OCI-LY7 (cell line): Measurements from ENCODE around the gene PPP1R11. TPM values are rescaled to one million over a fixed set of nuclear protein-coding genes. Genes with fewer than 3 reads are reported as not detected.

Experiments used
- BruUV-seq: library from RNA; stranded (reverse); fragments of 400-500 nt; replicated peaks from 2 replicates; lab custom pipeline; 2021; lab: Mats Ljungman, UMichigan
- CTCF ChIA-PET: fragments of 300-600 bp; sonication (Branson Sonifier 250); formaldehyde crosslinking; loops from one replicate; lab custom pipeline; 2022; ENCODE audit warnings: antibody characterized with exemption; ENCODE audit not compliant: unreplicated experiment; lab: Charles Lee
- POLR2A ChIA-PET: fragments of 300-600 bp; sonication (Branson Sonifier 250); formaldehyde crosslinking; loops from one replicate; lab custom pipeline; 2022; ENCODE audit warnings: antibody characterized with exemption; lab: Charles Lee
- DNase-seq: peaks from one replicate; pipeline ENCODE4 v3.0.0-alpha.2; 2015; ENCODE audit warnings: low spot score
- H2AFZ ChIP-seq: fragments of 200-600 bp; sonication (generic), shearing (Covaris generic); 2 replicates; pipeline ENCODE4 v1.6.1; 2014; ENCODE audit warnings: mild to moderate bottlenecking, antibody characterized with exemption, low read length, moderate library complexity
- H3K27ac ChIP-seq: fragments of 200-600 bp; sonication (generic); 2 replicates; pipeline ENCODE4 v1.5.1; 2014; ENCODE audit warnings: mixed run types, low read depth, mild to moderate bottlenecking, moderate library complexity, low read length, inconsistent platforms; ENCODE audit not compliant: poor library complexity, severe bottlenecking
- H3K36me3 ChIP-seq: fragments of 200-600 bp; sonication (generic); 2 replicates; pipeline ENCODE4 v1.6.1; 2014; ENCODE audit warnings: mild to moderate bottlenecking, antibody characterized with exemption, low read length, moderate library complexity, mixed read lengths; ENCODE audit not compliant: insufficient read depth
- H3K4me1 ChIP-seq: fragments of 200-600 bp; sonication (generic); 2 replicates; pipeline ENCODE4 v1.5.1; 2014; ENCODE audit warnings: mild to moderate bottlenecking, low read length; ENCODE audit not compliant: insufficient read depth, poor library complexity, severe bottlenecking
- H3K4me2 ChIP-seq: fragments of 200-600 bp; sonication (generic); 2 replicates; pipeline ENCODE4 v1.6.1; 2014; ENCODE audit warnings: mild to moderate bottlenecking, low read length
- H3K4me3 ChIP-seq: fragments of 200-600 bp; sonication (generic); 2 replicates; pipeline ENCODE4 v1.5.1; 2014; ENCODE audit warnings: mild to moderate bottlenecking, low read depth, low read length; ENCODE audit not compliant: poor library complexity, severe bottlenecking
- H3K79me2 ChIP-seq: fragments of 200-600 bp; sonication (generic); 2 replicates; pipeline ENCODE4 v1.6.1; 2016; ENCODE audit warnings: low read depth, mild to moderate bottlenecking, low read length, moderate library complexity, mixed read lengths; ENCODE audit not compliant: insufficient read depth
- H3K9me2 ChIP-seq: fragments of 200-600 bp; sonication (generic); 2 replicates; pipeline ENCODE4 v1.6.1; 2016; ENCODE audit warnings: mild to moderate bottlenecking, low read length, mixed read lengths; ENCODE audit not compliant: insufficient read depth
- H3K9me3 ChIP-seq: fragments of 200-600 bp; sonication (generic); 2 replicates; pipeline ENCODE4 v1.6.1; 2014; ENCODE audit warnings: mild to moderate bottlenecking, mixed run types, low read length, mixed read lengths
- H4K20me1 ChIP-seq: fragments of 200-600 bp; sonication (generic); 2 replicates; pipeline ENCODE4 v1.6.1; 2014; ENCODE audit warnings: mild to moderate bottlenecking, antibody characterized with exemption, low read length, moderate library complexity, mixed read lengths; ENCODE audit not compliant: insufficient read depth
- CTCF ChIP-seq: fragments of 200-600 bp; sonication (generic); conservative IDR thresholded peaks from 2 replicates; pipeline ENCODE4 v1.5.1; 2014; ENCODE audit warnings: mild to moderate bottlenecking, antibody characterized with exemption, low read length, moderate library complexity, mixed read lengths
- EZH2phosphoT487 ChIP-seq: fragments of 200-600 bp; sonication (generic); IDR thresholded peaks from 2 replicates; pipeline ENCODE4 v1.6.1; 2018; ENCODE audit warnings: low read depth, borderline replicate concordance, mild to moderate bottlenecking, mixed run types, antibody characterized with exemption, low read length, moderate library complexity, mixed read lengths
- intact Hi-C: fragments of 100-400 bp; cut with micrococcal nuclease; formaldehyde crosslinking; loops from one replicate; pipeline ENCODE4 v1.10.0; 2022; ENCODE audit not compliant: unreplicated experiment
- total RNA-seq, 2 experiments: library from RNA; depleted of rRNA in 1 of 2; stranded (reverse); fragments of >200 nt in 1 of 2; shearing (Covaris generic) in 1 of 2; gene quantifications; 2 replicates each; pipeline ENCODE4 v1.2.3, GENCODE V29; 2014 to 2022

The PPP1R11 gene
- total RNA-seq, 2 experiments from 2014 or later = 30.6 to 36.5 TPM

- ChIA-PET POLR2A (no interaction called here), CTCF (no interaction called here)
- BruUV-seq = no TSS peak
- no peaks in the 10 kb centered on the region for H3K4me1 ChIP-seq
- TF ChIP-seq CTCF (no peak), EZH2phosphoT487 (no peak)
- H3K36me3 ChIP-seq = no peaks in the 10 kb centered on the region
- H3K9me2 ChIP-seq = no peaks in the 10 kb centered on the region
- H3K9me3 ChIP-seq = no peaks in the 10 kb centered on the region
- no peaks in the 10 kb centered on the region for H3K79me2 ChIP-seq
- H2AFZ ChIP-seq = no peak overlapping the region
- no peak overlapping the region for H3K4me3 ChIP-seq
- H3K4me2 ChIP-seq = no peak overlapping the region
- intact Hi-C loops = no loop called here
- no peak for DNase-seq
- 0 out of 2 replicates have a peak, but pooled peaks cover 4% of the 10 kb centered on the region for H4K20me1 ChIP-seq
- H3K27ac ChIP-seq = no peak overlapping the region
These were observed 25.8 kb upstream of the PPP1R11 start for GRCh38 chr6:30041221-30041620.

GRCh38 chr6:30041821-30042220 lies 25.2 kb upstream of the PPP1R11 start:
- no TSS peak for BruUV-seq
- CTCF ChIA-PET = no interaction called here
- H3K9me3 ChIP-seq = no peaks in the 10 kb centered on the region

More at GRCh38 chr6:30041821-30042220, 25.2 kb upstream of the PPP1R11 start:
- DNase-seq = no peak
- no peak overlapping the region for H3K4me2 ChIP-seq
- no peaks in the 10 kb centered on the region for H3K79me2 ChIP-seq
- no peaks in the 10 kb centered on the region for H3K36me3 ChIP-seq
- H3K27ac ChIP-seq = no peak overlapping the region
- no peak for TF ChIP-seq EZH2phosphoT487
- TF ChIP-seq CTCF = no peak
- POLR2A ChIA-PET = interaction anchor here (0.5 kb wide), 1 partner anchor 16 kb away, joined by 3 read pairs; no protein-coding TSS in a partner anchor
- H3K9me2 ChIP-seq = no peaks in the 10 kb centered on the region
- H3K4me3 ChIP-seq = no peak overlapping the region
- H4K20me1 ChIP-seq = 0 out of 2 replicates have a peak, but pooled peaks cover 4% of the 10 kb centered on the region
- intact Hi-C loops = no loop called here
- H3K4me1 ChIP-seq = no peaks in the 10 kb centered on the region
- H2AFZ ChIP-seq = no peak overlapping the region
